CD14-positive monocyte (primary cell): Measurements from ENCODE around the gene SLC22A31. TPM values are rescaled to one million over a fixed set of nuclear protein-coding genes. Genes with fewer than 3 reads are reported as not detected.

Experiments
- DNase-seq, 3 donors: peaks; one replicate each; pipeline ENCODE4 v3.0.0-alpha.2; 2011 to 2022
- H2AFZ ChIP-seq: 2 replicates; pipeline ENCODE4 v1.6.0; 2012; ENCODE audit warnings: mild to moderate bottlenecking, low read depth, low read length, inconsistent platforms; ENCODE audit not compliant: insufficient read depth, poor library complexity, severe bottlenecking
- H3K27ac ChIP-seq, 2 donors: 1 replicate in 1 of 2; 2 replicates in 1 of 2; pipeline ENCODE4 v1.5.1; 2012 to 2013; ENCODE audit warnings: low read length in 2 of 2, control low read depth in 1 of 2, inconsistent platforms in 1 of 2, low read depth in 1 of 2, mild to moderate bottlenecking in 1 of 2
- H3K27me3 ChIP-seq, 2 donors: one replicate each; pipeline versions ENCODE4 v1.6.0 to v1.6.1; 2011 to 2013; ENCODE audit warnings: low read length in 2 of 2; ENCODE audit not compliant: control insufficient read depth in 2 of 2, insufficient read depth in 2 of 2
- H3K36me3 ChIP-seq, 2 donors: replicated peaks in 1 of 2; 1 replicate in 1 of 2; 2 replicates in 1 of 2; pipeline versions ENCODE4 v1.5.1 to v1.6.1; 2012 to 2013; ENCODE audit warnings: low read length in 2 of 2, control low read depth in 1 of 2, inconsistent platforms in 1 of 2, mild to moderate bottlenecking in 1 of 2; ENCODE audit not compliant: insufficient read depth in 2 of 2, control insufficient read depth in 1 of 2
- H3K4me1 ChIP-seq, 2 donors: 1 replicate in 1 of 2; 2 replicates in 1 of 2; pipeline versions ENCODE4 v1.5.1 to v1.6.1; 2012 to 2013; ENCODE audit warnings: low read length in 2 of 2, control low read depth in 1 of 2, inconsistent platforms in 1 of 2, mild to moderate bottlenecking in 1 of 2, moderate library complexity in 1 of 2; ENCODE audit not compliant: insufficient read depth in 2 of 2, control insufficient read depth in 1 of 2
- H3K4me2 ChIP-seq: replicated peaks from 2 replicates; pipeline ENCODE3; 2012; ENCODE audit warnings: low read length, moderate library complexity, mild to moderate bottlenecking; ENCODE audit not compliant: poor library complexity, severe bottlenecking; ENCODE audit errors: extremely low read depth
- H3K4me3 ChIP-seq, 3 experiments: fragments of 200-600 bp in 1 of 3; sonication (generic) in 1 of 3; replicated peaks in 1 of 3; 1 replicate in 2 of 3; 2 replicates in 1 of 3; pipeline ENCODE4 v1.5.1; 2011 to 2013; ENCODE audit warnings: low read length in 3 of 3, mild to moderate bottlenecking in 3 of 3, control low read depth in 2 of 3, low read depth in 2 of 3, inconsistent platforms in 1 of 3, moderate library complexity in 1 of 3
- H3K79me2 ChIP-seq: 2 replicates; pipeline ENCODE4 v1.6.0; 2012; ENCODE audit warnings: mild to moderate bottlenecking, control low read depth, inconsistent platforms, low read length, moderate library complexity; ENCODE audit not compliant: insufficient read depth
- H3K9ac ChIP-seq: 2 replicates; pipeline ENCODE4 v1.6.0; 2017; ENCODE audit warnings: low read length, mild to moderate bottlenecking; ENCODE audit not compliant: insufficient read depth, poor library complexity, severe bottlenecking
- H3K9me3 ChIP-seq, 2 donors: replicated peaks in 1 of 2; 1 replicate in 1 of 2; 2 replicates in 1 of 2; pipeline versions ENCODE4 v1.5.1 to v1.6.1; 2012 to 2013; ENCODE audit warnings: low read length in 2 of 2, control low read depth in 1 of 2; ENCODE audit not compliant: control insufficient read depth in 1 of 2, insufficient read depth in 1 of 2
- H4K20me1 ChIP-seq: 2 replicates; pipeline ENCODE4 v1.6.0; 2012; ENCODE audit warnings: mild to moderate bottlenecking, low read length, control low read depth, moderate library complexity; ENCODE audit not compliant: insufficient read depth
- H3K27ac Mint-ChIP-seq, 7 donors: one replicate each; pipeline ENCODE4 v1.8.0; 2020; ENCODE audit warnings: mild to moderate bottlenecking in 7 of 7, mixed read lengths in 7 of 7, moderate library complexity in 6 of 7, inconsistent platforms in 2 of 7
- H3K27me3 Mint-ChIP-seq, 3 donors: one replicate each; pipeline ENCODE4 v1.8.0; 2021 to 2022; ENCODE audit warnings: low read depth in 3 of 3, mild to moderate bottlenecking in 3 of 3, mixed read lengths in 3 of 3, moderate library complexity in 3 of 3, inconsistent platforms in 1 of 3
- H3K36me3 Mint-ChIP-seq, 2 donors: one replicate each; pipeline ENCODE4 v1.8.0; 2020; ENCODE audit warnings: mixed read lengths in 2 of 2, inconsistent platforms in 1 of 2, mild to moderate bottlenecking in 1 of 2
- H3K4me1 Mint-ChIP-seq: one replicate; pipeline ENCODE4 v1.8.0; 2020; ENCODE audit warnings: mild to moderate bottlenecking, mixed read lengths
- H3K4me3 Mint-ChIP-seq, 2 donors: one replicate each; pipeline ENCODE4 v1.8.0; 2020; ENCODE audit warnings: mild to moderate bottlenecking in 2 of 2, mixed read lengths in 2 of 2, moderate library complexity in 1 of 2
- H3K9me3 Mint-ChIP-seq, 7 donors: one replicate each; pipeline ENCODE4 v1.8.0; 2020 to 2022; ENCODE audit warnings: mixed read lengths in 7 of 7, mild to moderate bottlenecking in 6 of 7, moderate library complexity in 6 of 7, inconsistent platforms in 2 of 7
- CTCF ChIP-seq: fragments of 200-600 bp; IDR thresholded peaks from one replicate; pipeline ENCODE4 v1.8.0; 2022; ENCODE audit warnings: antibody characterized with exemption, mild to moderate bottlenecking
- WGBS: methylation state at CpG from one replicate; pipeline ENCODE4 v1.1.5; 2013; ENCODE audit warnings: missing lambda C conversion rate; ENCODE audit not compliant: insufficient coverage; 5-methylcytosine and 5-hydroxymethylcytosine counted together
- intact Hi-C, 2 donors: fragments of 100-400 bp; cut with micrococcal nuclease; formaldehyde crosslinking; loops; one replicate each; pipeline versions ENCODE4 v1.15.0 to v1.15.1; 2023
- polyA plus RNA-seq, 3 donors: library from polyadenylated mRNA; depleted of rRNA in 1 of 3; unstranded in 2 of 3; stranded (reverse) in 1 of 3; fragments of 300-500 nt in 2 of 3; fragments of >200 nt in 1 of 3; fragmentation: Illumina TruSeq in 2 of 3; gene quantifications; 1 replicate in 2 of 3; 2 replicates in 1 of 3; pipeline ENCODE4 v1.2.3, GENCODE V29; 2012 to 2021

Gene SLC22A31
- polyA plus RNA-seq, 3 donors, result 0.29 TPM; not detected in 2

GRCh38 chr16:89183463-89183862 lies 16.9 kb downstream of the SLC22A31 start:
- Mint-ChIP-seq H3K4me1 (no peaks in the 10 kb centered on the region), H3K36me3 (no peaks in the 10 kb centered on the region), H3K9me3 (peaks cover 0 to 4% (median 0%) of the 10 kb centered on the region in 7 donors), H3K27me3 (peaks cover 2 to 15% (median 13%) of the 10 kb centered on the region in 3 donors), H3K27ac (no peak overlapping the region), H3K4me3 (no peak overlapping the region)
- Histone ChIP-seq H3K36me3 (no peaks in the 10 kb centered on the region), H3K27me3 (no peaks in the 10 kb centered on the region), H3K79me2 (no peaks in the 10 kb centered on the region), H3K4me1 (no peaks in the 10 kb centered on the region), H3K9me3 (no peaks in the 10 kb centered on the region), H3K9ac (no peak overlapping the region), H2AFZ (no peak overlapping the region), H3K27ac (no peak overlapping the region), H3K4me3 (no peak overlapping the region), H4K20me1 (no peaks in the 10 kb centered on the region), H3K4me2 (no peak overlapping the region)
- TF ChIP-seq CTCF, result no peak
- 82% methylated on average over 11 of the region's 13 CpGs for WGBS
- intact Hi-C loops, result no loop called here
- DNase-seq, result no peak

GRCh38 chr16:89179656-89180315 lies 20.6 kb downstream of the SLC22A31 start:
- TF ChIP-seq CTCF, result no peak
- peaks cover 4 to 11% (median 6%) of the 10 kb centered on the region in 3 donors for H3K27me3 Mint-ChIP-seq
- Histone ChIP-seq H4K20me1 (no peaks in the 10 kb centered on the region), H3K79me2 (no peaks in the 10 kb centered on the region), H3K4me2 (no peak overlapping the region), H2AFZ (no peak overlapping the region), H3K4me1 (no peaks in the 10 kb centered on the region), H3K27ac (no peak overlapping the region), H3K27me3 (no peaks in the 10 kb centered on the region), H3K36me3 (no peaks in the 10 kb centered on the region), H3K9me3 (no peaks in the 10 kb centered on the region), H3K4me3 (no peak overlapping the region), H3K9ac (no peak overlapping the region)
- H3K9me3 Mint-ChIP-seq, result peaks cover 0 to 2% (median 0%) of the 10 kb centered on the region in 7 donors
- no peak overlapping the region for H3K4me3 Mint-ChIP-seq
- DNase-seq, result no peak
- 91% methylated on average over 12 of the region's 25 CpGs for WGBS
- no peaks in the 10 kb centered on the region for H3K4me1 Mint-ChIP-seq
- H3K36me3 Mint-ChIP-seq, result no peaks in the 10 kb centered on the region
- H3K27ac Mint-ChIP-seq, result no peak overlapping the region
- intact Hi-C loops, result no loop called here
